ENCODE results near the gene INPP4B.

Gene INPP4B

GRCh38 chr4:142331646-142332045, 514.5 kb downstream of the INPP4B start:
- no peak for DNase-seq

DNA sequence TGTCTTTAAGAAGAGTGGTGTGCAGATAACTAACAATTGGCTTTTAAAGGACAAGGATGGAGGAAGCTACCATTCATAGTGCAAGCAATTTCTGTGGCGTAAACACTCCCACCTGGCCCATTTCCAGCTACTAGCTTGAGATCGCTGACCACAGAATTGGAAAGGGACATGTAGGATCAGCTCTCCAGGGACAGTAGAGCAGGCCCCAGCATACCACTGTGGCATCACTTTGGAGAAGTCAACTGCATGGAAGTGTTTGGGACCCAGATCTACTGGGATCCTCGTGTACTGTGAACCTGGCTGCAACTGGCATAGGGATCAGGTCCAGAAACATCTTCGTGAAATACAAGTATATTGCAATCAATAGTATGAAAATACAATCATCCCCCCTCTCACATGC, 515.0 kb downstream of the INPP4B start:
- DNase-seq = no peak

- no peak for DNase-seq
These were observed 515.8 kb downstream of the INPP4B start for GRCh38 chr4:142330311-142330710.

DNA sequence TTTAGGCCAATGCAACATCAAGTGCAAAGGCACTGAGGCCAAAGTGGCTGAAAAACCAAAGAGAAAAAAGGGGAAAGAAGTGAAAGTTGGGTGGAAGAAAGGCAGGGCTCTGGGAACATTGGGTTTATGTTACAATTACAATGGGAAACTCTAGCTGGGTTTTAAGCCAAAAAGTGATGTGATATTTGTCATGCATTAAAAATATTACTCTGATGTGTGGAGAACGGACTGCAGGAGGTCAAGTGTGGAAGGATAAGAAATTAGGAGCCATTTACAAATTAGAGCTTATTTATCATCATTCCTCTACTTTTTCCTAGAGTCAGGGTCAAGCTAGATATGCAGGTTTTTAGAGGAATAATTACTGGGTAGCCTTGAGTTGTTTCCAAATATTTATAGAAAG, 516.8 kb downstream of the INPP4B start:
- DNase-seq = no peak

DNA sequence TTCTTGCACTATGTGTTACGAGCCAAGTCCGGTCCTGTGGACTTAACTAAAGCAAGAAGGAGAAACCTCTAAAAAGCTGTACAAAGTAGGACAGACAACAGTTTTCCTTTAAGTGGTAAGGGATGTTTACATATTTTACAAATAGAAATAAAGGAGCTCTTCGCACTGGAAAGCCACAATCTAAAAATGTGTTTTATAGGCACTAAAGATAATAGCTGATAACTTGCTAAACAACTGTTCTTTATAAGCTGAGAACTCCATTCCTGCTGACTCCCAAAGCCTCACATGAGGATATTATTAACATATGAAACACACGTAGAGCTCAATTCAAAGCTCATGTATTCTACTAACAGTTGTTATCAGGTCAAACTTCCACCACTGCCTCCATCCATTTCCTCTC, 519.9 kb downstream of the INPP4B start:
- DNase-seq = no peak

- no peak for DNase-seq
These were observed 521.5 kb downstream of the INPP4B start for GRCh38 chr4:142324572-142324971.

- no peak for DNase-seq
These were observed 523.1 kb downstream of the INPP4B start for GRCh38 chr4:142322996-142323395.

GRCh38 chr4:142318280-142318679, 527.8 kb downstream of the INPP4B start:
- DNase-seq = no peak

GRCh38 chr4:142316913-142317312, 529.2 kb downstream of the INPP4B start:
- DNase-seq = no peak

- DNase-seq = no peak
These were observed 530.1 kb downstream of the INPP4B start for GRCh38 chr4:142316025-142316424.

- DNase-seq = no peak
These were observed 531.4 kb downstream of the INPP4B start for GRCh38 chr4:142314686-142315085.

- no peak for DNase-seq
These were observed 531.9 kb downstream of the INPP4B start for GRCh38 chr4:142314247-142314646.

DNA sequence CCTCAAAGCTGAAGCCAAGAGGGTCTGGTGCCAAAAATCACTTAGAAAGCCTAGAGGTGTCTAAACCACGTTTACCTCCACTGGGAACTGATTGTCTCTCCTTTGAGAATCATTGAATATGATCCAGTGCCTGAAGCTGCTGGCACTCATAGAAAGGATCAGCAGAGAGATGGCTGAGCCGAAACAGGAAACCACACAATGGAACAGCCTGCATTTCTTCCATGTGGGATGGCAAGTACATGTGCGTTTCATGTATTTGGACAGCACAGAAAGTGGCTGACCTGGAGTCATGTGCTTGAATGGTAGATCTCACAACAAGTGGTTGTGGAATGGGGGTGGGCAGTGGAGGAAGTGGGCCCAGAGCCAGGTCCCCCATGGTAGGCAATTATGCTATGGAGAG, 533.7 kb downstream of the INPP4B start:
- DNase-seq = no peak

- DNase-seq = no peak
These were observed 534.2 kb downstream of the INPP4B start for GRCh38 chr4:142311916-142312315.

DNA sequence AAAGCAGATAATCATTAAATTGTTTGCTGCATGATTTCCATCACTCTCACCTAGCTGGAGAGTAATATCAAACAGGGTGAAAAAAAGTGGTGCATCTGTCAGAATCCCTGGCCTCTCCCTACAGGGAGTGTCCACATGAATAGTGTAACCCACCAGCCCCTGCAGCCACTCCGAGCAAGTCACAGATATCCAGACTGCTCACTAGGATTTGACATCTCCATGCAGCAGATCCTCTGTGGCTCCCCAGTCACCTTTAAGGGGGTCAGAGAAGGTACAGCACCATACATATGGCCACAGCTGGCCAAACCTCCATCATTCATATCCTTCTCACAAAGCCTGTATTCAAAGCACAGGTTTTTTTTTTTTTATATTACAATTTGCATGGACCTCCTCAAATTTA, 536.3 kb downstream of the INPP4B start:
- no peak for DNase-seq

- DNase-seq = no peak
These were observed 538.2 kb downstream of the INPP4B start for GRCh38 chr4:142307857-142308256.

GRCh38 chr4:142297313-142297712, 548.8 kb downstream of the INPP4B start:
- DNase-seq = no peak

GRCh38 chr4:142293536-142293935, 552.6 kb downstream of the INPP4B start:
- no peak for DNase-seq

DNA sequence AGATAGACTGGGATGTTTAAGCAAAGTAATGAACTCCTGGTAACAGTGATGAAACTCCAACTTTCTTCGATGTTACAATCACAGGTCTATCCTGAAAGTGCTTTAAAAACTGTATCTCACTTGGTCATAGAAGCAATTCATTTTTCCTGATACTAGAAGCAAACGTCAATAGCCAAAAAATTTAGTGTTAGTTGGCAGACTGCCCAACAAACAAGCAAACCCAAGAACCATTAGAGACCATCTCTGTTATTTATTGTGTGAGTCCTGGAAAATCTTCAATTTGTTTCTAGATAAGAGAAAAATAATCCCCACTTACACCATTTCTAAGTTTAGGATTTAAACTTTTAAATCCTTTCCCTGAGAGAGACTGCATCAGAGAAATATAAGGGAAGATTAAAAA, 553.9 kb downstream of the INPP4B start:
- no peak for DNase-seq

- no peak for DNase-seq
These were observed 554.6 kb downstream of the INPP4B start for GRCh38 chr4:142291299-142292050.

GRCh38 chr4:142287371-142287770, 558.7 kb downstream of the INPP4B start:
- no peak for DNase-seq

DNA sequence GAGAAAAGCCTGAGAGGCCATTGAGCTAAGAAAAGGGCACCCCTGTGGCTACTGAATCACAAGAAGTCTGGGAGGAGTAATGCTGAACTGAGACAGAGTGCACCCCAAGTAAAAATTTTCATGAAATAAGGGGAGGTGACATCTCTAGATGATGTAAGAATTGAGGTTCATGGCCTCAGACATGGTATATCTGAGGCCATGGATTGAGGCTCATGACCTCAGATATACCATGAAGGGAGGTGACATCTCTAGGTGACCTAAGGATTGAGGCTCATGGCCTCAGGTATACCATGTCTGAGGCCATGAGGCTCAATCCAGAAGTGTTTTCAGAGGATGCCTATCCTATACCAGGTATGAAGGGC, 560.9 kb downstream of the INPP4B start:
- no peak for DNase-seq

- DNase-seq = no peak
These were observed 561.5 kb downstream of the INPP4B start for GRCh38 chr4:142284402-142285221.

DNA sequence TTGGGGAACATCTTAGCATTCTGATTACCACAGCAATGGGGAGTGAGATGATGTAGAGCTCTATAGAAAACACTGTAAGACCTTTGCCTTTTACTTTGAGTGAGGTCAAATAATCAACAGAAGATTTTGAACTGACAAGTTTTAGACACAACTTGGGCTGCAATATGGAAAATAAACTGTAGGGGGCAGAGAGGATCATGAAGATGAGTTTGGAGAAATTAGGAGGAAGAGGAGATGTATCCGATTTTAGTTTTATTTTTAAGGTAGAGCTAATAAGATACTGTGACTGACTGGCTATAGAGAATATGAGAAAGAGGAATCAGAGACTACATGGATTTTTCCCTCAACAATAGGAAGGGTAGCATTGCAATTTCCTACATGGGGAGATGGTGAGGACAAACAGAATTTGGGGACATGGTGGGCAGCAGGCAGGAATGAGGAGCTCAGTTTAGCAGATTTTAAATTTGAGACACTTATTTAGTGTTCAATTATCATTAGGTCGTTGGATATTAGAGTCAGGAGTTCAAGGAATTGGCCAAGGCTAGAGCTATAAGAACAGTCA, 563.1 kb downstream of the INPP4B start:
- no peak for DNase-seq

Measured in activated CD4-positive, alpha-beta T cell treated with anti-CD3 and anti-CD28 coated beads, Interleukin-2, amount 50 U/mL, for 4 hours (primary cell).